Left lobe of liver (tissue), 2 donors: ENCODE data around the gene PCDHA7. TPM values are rescaled to one million over a fixed set of nuclear protein-coding genes. Genes with fewer than 3 reads are reported as not detected.
"Not testable (repeated sequence)": the region's sequence is repeated elsewhere in the genome, so short reads cannot be mapped to it uniquely, and the experiment has no call there.

Experiments used
- ATAC-seq: fragments of 200-7000 bp; cut with Tn5 transposase; one replicate; pipeline ENCODE4 v1.9.1; 2020; ENCODE audit warnings: mild to moderate bottlenecking, moderate library complexity
- DNase-seq: peaks from one replicate; pipeline ENCODE4 v3.0.0-alpha.2; 2020; ENCODE audit warnings: low spot score
- total RNA-seq: library from RNA; stranded (reverse); gene quantifications from one replicate; pipeline ENCODE4 v1.2.1, GENCODE V29; 2021
- donor health status: DM: no; HTN: no; CAD: no; lungs with moderate emphysema.
- donor health status: DM: no; HTN: yes; CAD: no.

The PCDHA7 gene
- total RNA-seq, 1 donor from 2014 or later, result not detected

DNA sequence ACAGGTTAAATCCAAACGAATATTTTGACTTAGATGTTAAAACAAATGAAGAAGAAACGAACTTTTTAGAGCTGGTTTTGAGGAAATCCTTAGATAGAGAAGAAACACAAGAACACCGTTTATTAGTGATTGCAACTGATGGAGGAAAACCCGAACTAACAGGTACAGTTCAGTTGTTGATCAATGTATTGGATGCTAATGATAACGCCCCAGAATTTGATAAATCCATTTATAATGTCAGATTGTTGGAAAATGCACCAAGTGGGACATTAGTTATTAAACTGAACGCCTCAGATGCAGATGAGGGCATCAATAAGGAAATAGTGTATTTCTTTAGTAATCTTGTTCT lies 11.8 kb upstream of the PCDHA7 start:
- ATAC-seq (no peak), DNase-seq (no peak)

DNA sequence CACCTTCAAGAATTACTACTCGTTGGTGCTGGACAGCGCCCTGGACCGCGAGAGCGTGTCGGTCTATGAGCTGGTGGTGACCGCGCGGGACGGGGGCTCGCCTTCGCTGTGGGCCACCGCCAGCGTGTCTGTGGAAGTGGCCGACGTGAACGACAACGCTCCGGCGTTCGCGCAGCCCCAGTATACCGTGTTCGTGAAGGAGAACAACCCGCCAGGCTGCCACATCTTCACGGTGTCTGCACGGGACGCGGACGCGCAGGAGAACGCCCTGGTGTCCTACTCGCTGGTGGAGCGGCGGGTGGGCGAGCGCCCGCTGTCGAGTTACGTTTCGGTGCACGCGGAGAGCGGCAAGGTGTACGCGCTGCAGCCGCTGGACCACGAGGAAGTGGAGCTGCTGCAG lies 11.1 kb upstream of the PCDHA7 start:
- not testable (repeated sequence) for DNase-seq, ATAC-seq

- ATAC-seq, result no peak
- DNase-seq, result no peak
These were observed 10.6 kb upstream of the PCDHA7 start for GRCh38 chr5:140823475-140823874.

GRCh38 chr5:140827704-140828361 lies 6.2 kb upstream of the PCDHA7 start, which contains the start of gene PCDHA6:
TSS of gene PCDHA6 (plus strand) at chr5:140827960. CDS start at chr5:140828092, 132 bp downstream.
- ATAC-seq (no peak), DNase-seq (no peak)

GRCh38 chr5:140828362-140828737 lies 5.7 kb upstream of the PCDHA7 start:
- ATAC-seq, result no peak
- no peak for DNase-seq

GRCh38 chr5:140829511-140830501 lies 4.3 kb upstream of the PCDHA7 start:
- not testable (repeated sequence) for DNase-seq, ATAC-seq

DNA sequence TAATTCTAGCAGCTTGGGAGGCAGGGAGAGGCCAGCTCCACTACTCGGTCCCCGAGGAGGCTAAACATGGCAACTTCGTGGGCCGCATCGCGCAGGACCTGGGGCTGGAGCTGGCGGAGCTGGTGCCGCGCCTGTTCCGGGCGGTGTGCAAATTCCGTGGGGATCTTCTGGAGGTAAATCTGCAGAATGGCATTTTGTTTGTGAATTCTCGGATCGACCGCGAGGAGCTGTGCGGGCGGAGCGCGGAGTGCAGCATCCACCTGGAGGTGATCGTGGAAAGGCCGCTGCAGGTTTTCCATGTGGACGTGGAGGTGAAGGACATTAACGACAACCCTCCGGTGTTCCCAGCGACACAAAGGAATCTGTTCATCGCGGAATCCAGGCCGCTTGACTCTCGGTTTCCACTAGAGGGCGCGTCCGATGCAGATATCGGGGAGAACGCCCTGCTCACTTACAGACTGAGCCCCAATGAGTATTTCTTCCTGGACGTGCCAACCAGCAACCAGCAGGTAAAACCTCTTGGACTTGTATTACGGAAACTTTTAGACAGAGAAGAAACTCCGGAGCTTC lies 455 bp downstream of the PCDHA7 start:
- not testable (repeated sequence) for ATAC-seq, DNase-seq

DNA sequence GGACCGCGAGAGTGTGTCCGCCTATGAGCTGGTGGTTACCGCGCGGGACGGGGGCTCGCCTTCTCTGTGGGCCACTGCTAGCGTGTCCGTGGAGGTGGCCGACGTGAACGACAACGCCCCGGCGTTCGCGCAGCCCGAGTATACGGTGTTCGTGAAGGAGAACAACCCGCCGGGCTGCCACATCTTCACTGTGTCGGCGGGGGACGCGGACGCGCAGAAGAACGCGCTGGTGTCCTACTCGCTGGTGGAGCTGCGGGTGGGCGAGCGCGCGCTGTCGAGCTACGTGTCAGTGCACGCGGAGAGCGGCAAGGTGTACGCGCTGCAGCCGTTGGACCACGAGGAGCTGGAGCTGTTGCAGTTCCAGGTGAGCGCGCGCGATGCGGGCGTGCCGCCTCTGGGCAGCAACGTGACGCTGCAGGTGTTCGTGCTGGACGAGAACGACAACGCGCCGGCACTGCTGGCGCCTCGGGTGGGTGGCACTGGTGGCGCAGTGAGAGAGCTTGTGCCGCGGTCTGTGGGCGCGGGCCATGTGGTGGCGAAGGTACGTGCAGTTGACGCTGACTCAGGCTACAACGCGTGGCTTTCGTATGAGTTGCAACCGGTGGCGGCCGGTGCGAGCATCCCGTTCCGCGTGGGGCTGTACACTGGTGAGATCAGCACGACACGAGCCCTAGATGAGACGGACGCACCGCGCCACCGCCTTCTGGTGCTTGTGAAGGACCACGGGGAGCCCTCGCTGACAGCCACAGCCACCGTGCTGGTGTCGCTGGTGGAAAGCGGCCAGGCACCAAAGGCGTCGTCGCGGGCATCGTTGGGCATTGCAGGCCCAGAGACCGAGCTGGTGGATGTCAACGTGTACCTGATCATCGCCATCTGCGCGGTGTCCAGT lies 1.8 kb downstream of the PCDHA7 start:
- ATAC-seq, result no peak
- DNase-seq, result no peak

DNA sequence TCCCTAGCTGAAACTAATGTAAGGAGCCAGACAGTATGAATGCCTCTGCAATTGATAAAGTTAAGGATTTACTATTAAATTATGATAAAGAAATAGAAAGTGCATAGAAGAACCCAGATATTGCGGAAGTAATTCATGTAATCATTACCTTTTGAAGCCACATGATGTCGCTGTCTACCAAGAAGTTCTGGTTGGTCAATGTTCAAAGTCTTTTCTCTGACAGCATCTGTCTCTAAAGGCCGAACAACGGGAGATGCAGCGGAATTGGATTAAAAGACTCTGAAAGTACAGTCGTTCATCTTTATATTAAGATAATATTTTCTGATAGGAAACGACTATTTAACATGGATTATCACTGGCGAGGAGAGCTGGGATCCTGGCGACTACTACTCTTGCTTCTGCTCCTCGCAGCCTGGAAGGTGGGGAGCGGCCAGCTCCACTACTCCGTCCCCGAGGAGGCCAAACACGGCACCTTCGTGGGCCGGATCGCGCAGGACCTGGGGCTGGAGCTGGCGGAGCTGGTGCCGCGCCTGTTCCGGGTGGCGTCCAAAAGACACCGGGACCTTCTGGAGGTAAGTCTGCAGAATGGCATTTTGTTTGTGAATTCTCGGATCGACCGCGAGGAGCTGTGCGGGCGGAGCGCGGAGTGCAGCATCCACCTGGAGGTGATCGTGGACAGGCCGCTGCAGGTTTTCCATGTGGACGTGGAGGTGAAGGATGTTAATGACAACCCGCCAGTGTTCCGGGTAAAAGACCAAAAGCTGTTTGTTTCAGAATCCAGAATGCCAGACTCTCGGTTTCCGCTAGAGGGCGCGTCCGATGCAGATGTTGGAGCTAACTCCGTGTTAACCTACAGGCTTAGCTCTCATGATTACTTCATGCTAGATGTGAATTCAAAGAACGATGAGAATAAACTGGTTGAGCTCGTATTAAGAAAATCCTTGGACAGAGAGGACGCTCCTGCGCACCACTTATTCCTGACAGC lies 7.2 kb downstream of the PCDHA7 start, which contains the start of gene PCDHA8:
Gene PCDHA8, plus strand, starts transcription at position 210 of the 985 bp plus-strand sequence. Its CDS starts 135 bp downstream, at position 345.
- ATAC-seq, result no peak

DNA sequence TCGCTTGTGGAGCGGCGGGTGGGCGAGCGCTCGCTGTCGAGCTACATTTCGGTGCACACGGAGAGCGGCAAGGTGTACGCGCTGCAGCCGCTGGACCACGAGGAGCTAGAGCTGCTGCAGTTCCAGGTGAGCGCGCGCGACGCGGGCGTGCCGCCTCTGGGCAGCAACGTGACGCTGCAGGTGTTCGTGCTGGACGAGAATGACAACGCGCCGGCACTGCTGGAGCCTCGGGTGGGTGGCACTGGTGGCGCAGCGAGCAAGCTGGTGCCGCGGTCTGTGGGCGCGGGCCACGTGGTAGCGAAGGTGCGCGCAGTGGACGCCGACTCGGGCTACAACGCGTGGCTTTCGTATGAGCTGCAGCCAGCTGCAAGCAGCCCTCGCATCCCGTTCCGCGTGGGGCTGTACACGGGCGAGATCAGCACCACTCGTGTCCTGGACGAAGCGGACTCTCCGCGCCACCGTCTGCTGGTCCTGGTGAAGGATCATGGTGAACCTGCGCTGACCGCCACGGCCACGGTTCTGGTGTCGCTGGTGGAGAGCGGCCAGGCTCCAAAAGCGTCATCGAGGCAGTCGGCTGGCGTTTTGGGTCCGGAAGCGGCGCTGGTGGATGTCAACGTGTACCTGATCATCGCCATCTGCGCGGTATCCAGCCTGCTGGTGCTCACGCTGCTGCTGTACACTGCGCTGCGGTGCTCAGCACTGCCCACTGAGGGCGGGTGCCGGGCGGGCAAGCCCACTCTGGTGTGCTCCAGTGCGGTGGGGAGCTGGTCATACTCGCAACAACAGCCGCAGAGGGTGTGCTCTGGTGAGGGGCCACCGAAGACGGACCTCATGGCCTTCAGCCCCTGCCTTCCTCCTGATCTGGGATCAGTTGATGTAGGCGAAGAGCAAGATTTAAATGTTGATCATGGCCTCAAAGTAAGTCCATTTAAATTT lies 9.0 kb downstream of the PCDHA7 start:
- DNase-seq (no peak), ATAC-seq (no peak)

More for the DNA sequence above, 7.2 kb downstream of the PCDHA7 start, which contains the start of gene PCDHA8:
- DNase-seq, result no peak

- DNase-seq, ATAC-seq: not testable (repeated sequence)
These were observed 14.4 kb downstream of the PCDHA7 start, which contains the start of gene PCDHA9 for GRCh38 chr5:140848139-140849102. TSS of gene PCDHA9 (plus strand) at chr5:140848382. CDS start at chr5:140848496, 114 bp downstream.

- DNase-seq, result not testable (repeated sequence)
These were observed 16.0 kb downstream of the PCDHA7 start for GRCh38 chr5:140849831-140850634.

DNA sequence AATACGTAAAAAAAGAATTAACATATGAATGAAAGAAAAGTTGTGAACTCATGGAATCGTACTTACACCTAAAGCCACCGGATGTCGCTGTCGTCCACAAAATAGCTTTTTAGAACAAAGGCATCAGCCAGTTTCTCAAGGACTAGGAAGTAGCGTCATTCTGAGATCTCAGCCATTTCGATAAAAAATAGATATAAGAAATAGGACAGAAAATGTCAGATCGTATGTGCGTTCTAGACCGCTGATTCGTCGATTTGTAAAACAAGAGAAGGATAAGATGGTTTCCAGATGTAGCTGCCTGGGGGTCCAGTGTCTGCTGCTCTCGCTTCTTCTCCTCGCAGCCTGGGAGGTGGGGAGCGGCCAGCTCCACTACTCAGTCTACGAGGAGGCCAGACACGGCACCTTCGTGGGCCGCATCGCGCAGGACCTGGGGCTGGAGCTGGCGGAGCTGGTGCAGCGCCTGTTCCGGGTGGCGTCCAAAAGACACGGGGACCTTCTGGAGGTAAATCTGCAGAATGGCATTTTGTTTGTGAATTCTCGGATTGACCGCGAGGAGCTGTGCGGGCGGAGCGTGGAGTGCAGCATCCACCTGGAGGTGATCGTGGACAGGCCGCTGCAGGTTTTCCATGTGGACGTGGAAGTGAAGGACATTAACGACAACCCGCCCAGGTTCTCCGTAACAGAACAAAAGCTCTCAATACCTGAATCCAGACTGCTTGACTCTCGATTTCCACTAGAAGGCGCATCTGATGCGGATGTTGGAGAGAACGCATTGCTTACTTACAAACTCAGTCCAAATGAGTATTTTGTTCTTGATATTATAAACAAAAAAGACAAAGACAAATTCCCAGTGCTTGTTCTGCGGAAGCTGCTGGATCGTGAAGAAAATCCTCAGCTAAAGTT lies 22.0 kb downstream of the PCDHA7 start, which contains the start of gene PCDHA10:
Gene PCDHA10, plus strand, starts transcription at position 126 of the 903 bp plus-strand sequence. Its CDS starts 152 bp downstream, at position 278.
- no peak for DNase-seq
- no peak for ATAC-seq

More at GRCh38 chr5:140849831-140850634, 16.0 kb downstream of the PCDHA7 start:
- not testable (repeated sequence) for ATAC-seq

- DNase-seq (no peak), ATAC-seq (no peak)
These were observed 23.3 kb downstream of the PCDHA7 start for GRCh38 chr5:140857177-140857986.
